Fibroblast of the aortic adventitia (primary cell): ENCODE results near the gene C12orf60. TPM values are rescaled to one million over a fixed set of nuclear protein-coding genes. Genes with fewer than 3 reads are reported as not detected.

ENCODE experiments used
- DNase-seq: peaks from one replicate; pipeline ENCODE4 v3.0.0-alpha.2; 2010; ENCODE audit warnings: low read depth
- H3K4me3 ChIP-seq: 2 replicates; pipeline ENCODE4 v1.5.1; 2011; ENCODE audit warnings: low read depth, mild to moderate bottlenecking, control low read depth, low read length, moderate library complexity
- CTCF ChIP-seq: IDR thresholded peaks from 2 replicates; pipeline ENCODE4 v1.5.1; 2011; ENCODE audit warnings: mild to moderate bottlenecking, low read length, control low read depth, inconsistent platforms; ENCODE audit not compliant: insufficient read depth
- total RNA-seq: library from RNA; depleted of rRNA; stranded (reverse); fragments of >200 nt; gene quantifications from 2 replicates; pipeline ENCODE4 v1.2.3, GENCODE V29; 2012; ENCODE audit warnings: low replicate concordance

C12orf60 gene
- total RNA-seq, 1 donor, result 0.99 TPM

GRCh38 chr12:14834509-14834908, 31.0 kb downstream of the C12orf60 start:
- no peak overlapping the region for H3K4me3 ChIP-seq
- no peak for TF ChIP-seq CTCF
- no peak for DNase-seq

DNA sequence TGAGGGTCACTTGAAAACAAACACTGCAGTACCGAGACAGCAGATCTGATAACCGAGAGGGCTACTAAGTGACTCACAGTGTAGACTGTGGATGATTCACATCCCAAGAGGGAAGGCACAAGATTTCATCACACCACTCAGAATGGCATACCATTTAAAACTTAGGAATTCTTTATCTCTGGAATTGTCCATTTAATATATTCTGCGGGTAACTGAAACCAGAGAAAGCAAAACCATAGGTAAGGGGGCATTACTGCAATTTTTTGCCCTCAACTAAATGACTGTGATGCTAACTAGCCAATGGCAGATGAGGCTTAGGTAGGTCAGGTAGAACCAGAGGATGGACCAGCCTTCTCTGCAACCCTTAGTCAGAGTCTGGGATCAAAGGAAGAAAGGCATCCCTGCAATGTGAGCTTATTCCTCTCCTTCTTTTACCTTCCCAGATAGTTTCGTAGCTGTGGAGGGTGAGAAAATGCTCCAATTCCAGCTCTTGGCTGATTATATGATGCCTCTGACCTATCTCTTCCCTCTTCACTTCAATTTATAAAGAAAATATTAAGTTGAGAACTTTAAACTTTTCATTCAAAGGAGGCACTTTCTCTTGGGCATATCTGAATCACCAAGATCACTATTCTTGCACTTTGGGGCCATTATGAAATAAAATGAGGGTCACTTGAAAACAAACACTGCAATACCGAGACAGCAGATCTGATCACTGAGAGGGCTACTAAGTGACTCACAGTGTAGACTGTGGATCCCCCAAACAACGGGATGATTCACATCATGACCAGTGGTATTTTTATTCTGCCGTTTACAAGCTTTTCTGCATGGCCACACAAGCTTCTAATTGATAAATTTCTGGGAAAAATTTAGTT, 33.1 kb downstream of the C12orf60 start:
- DNase-seq, result peak; percentile 91
- TF ChIP-seq CTCF, result no peak
- peak overlapping the region; percentile 22 for H3K4me3 ChIP-seq

DNA sequence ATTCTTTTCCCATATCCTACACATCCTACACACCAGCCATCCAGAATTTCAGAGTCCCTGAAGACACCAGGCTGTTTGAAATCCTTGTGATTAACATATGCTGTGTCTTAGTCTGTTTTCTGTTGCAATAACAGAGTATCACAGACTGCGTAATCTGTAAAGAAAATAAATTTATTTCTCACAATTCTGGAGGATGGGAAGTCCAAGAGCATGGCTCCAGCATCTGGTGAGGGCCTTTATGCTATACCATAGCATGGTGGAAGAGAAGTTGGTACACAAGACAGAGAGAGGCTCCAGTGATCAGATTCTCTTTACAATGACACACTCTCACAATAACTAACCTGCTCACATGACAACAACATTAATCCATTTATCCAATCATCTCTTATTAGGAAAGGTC, 35.8 kb downstream of the C12orf60 start:
- H3K4me3 ChIP-seq, result no peak overlapping the region
- TF ChIP-seq CTCF, result no peak
- no peak for DNase-seq

GRCh38 chr12:14840616-14841015, 37.1 kb downstream of the C12orf60 start:
- no peak for TF ChIP-seq CTCF
- no peak for DNase-seq
- no peak overlapping the region for H3K4me3 ChIP-seq

- TF ChIP-seq CTCF, result no peak
- peak; percentile 63 for DNase-seq
- H3K4me3 ChIP-seq, result peak overlapping the region; percentile 3
Observed at GRCh38 chr12:14841761-14842160, 38.3 kb downstream of the C12orf60 start.

- no peak for DNase-seq
- no peak overlapping the region for H3K4me3 ChIP-seq
- TF ChIP-seq CTCF, result no peak
Observed at GRCh38 chr12:14842315-14842714, 38.8 kb downstream of the C12orf60 start.
